Esophagus squamous epithelium (tissue), 4 donors: ENCODE results near the gene PRKAR1B.

Experiments used
- POLR2A ChIP-seq, 4 donors: fragments of 450-650 bp; IDR thresholded peaks; one replicate each; pipeline ENCODE4 v1.6.1; 2017; ENCODE audit warnings: antibody characterized with exemption in 4 of 4, mild to moderate bottlenecking in 4 of 4, moderate library complexity in 3 of 4
- TF ChIP-seq, protein P1 (sequence below), 6 experiments: fragments of 450-650 bp in 4 of 6; fragments of 200-600 bp in 2 of 6; sonication (generic) in 2 of 6; IDR thresholded peaks; one replicate each; pipeline ENCODE4 v1.5.1; 2016 to 2019; ENCODE audit warnings: antibody characterized with exemption in 6 of 6, mild to moderate bottlenecking in 4 of 6, moderate library complexity in 4 of 6

GRCh38 chr7:638256-639011, 88.6 kb downstream of the PRKAR1B start:
- TF ChIP-seq, protein P1, sequence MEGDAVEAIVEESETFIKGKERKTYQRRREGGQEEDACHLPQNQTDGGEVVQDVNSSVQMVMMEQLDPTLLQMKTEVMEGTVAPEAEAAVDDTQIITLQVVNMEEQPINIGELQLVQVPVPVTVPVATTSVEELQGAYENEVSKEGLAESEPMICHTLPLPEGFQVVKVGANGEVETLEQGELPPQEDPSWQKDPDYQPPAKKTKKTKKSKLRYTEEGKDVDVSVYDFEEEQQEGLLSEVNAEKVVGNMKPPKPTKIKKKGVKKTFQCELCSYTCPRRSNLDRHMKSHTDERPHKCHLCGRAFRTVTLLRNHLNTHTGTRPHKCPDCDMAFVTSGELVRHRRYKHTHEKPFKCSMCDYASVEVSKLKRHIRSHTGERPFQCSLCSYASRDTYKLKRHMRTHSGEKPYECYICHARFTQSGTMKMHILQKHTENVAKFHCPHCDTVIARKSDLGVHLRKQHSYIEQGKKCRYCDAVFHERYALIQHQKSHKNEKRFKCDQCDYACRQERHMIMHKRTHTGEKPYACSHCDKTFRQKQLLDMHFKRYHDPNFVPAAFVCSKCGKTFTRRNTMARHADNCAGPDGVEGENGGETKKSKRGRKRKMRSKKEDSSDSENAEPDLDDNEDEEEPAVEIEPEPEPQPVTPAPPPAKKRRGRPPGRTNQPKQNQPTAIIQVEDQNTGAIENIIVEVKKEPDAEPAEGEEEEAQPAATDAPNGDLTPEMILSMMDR (IDR thresholded peaks at IDR 0.05) = no peak
- TF ChIP-seq POLR2A (IDR thresholded peaks at IDR 0.05) = no peak
